ENCODE results near the gene SASS6. TPM values are rescaled to one million over a fixed set of nuclear protein-coding genes. Genes with fewer than 3 reads are reported as not detected.

Gene SASS6
- total RNA-seq (2014; rRNA removed; shearing (Covaris generic)) = 8.1 and 9.4 TPM in 2 replicates

GRCh38 chr1:100132566-100133477 is at the start of gene SASS6, which contains the start of gene TRMT13:
Gene SASS6 (minus strand): TSS chr1:100132930. CDS start chr1:100132814, 116 bp downstream.
Gene TRMT13 (plus strand): TSS chr1:100133163. CDS start chr1:100133169, 6 bp downstream.
- DNase-seq (ENCODE audit: low spot score) = peak; percentile 97

- DNase-seq (ENCODE audit: low spot score) = no peak
Observed at GRCh38 chr1:100178091-100178490, 45.4 kb upstream of the SASS6 start, which contains the start of gene LRRC39. Gene LRRC39 (minus strand): TSS chr1:100178256. CDS start chr1:100168516, 9,740 bp downstream.

GRCh38 chr1:100177295-100178041 is 44.7 kb upstream of the SASS6 start:
- no peak for DNase-seq (ENCODE audit: low spot score)

GRCh38 chr1:100168051-100168450 is 35.3 kb upstream of the SASS6 start:
- DNase-seq (ENCODE audit: low spot score) = no peak

- DNase-seq (ENCODE audit: low spot score) = no peak
Observed at GRCh38 chr1:100164702-100165101, 32.0 kb upstream of the SASS6 start.

- DNase-seq (ENCODE audit: low spot score) = no peak
Observed at GRCh38 chr1:100164216-100164615, 31.5 kb upstream of the SASS6 start.

GRCh38 chr1:100162881-100163280 is 30.2 kb upstream of the SASS6 start:
- no peak for DNase-seq (ENCODE audit: low spot score)

- DNase-seq (ENCODE audit: low spot score) = no peak
Observed at GRCh38 chr1:100152271-100152670, 19.5 kb upstream of the SASS6 start.

- no peak for DNase-seq (ENCODE audit: low spot score)
Observed at GRCh38 chr1:100151679-100152078, 18.9 kb upstream of the SASS6 start.

- no peak for DNase-seq (ENCODE audit: low spot score)
Observed at GRCh38 chr1:100147875-100148274, 15.1 kb upstream of the SASS6 start.

GRCh38 chr1:100146958-100147357 is 14.2 kb upstream of the SASS6 start:
- no peak for DNase-seq (ENCODE audit: low spot score)

GRCh38 chr1:100145116-100145515 is 12.4 kb upstream of the SASS6 start:
- DNase-seq (ENCODE audit: low spot score) = no peak

- no peak for DNase-seq (ENCODE audit: low spot score)
Observed at GRCh38 chr1:100142343-100142742, 9.6 kb upstream of the SASS6 start.

- DNase-seq (ENCODE audit: low spot score) = no peak
Observed at GRCh38 chr1:100141192-100141591, 8.5 kb upstream of the SASS6 start.

- DNase-seq (ENCODE audit: low spot score) = no peak
Observed at GRCh38 chr1:100137602-100138001, 4.9 kb upstream of the SASS6 start.

- DNase-seq (ENCODE audit: low spot score) = no peak
Observed at GRCh38 chr1:100134872-100135271, 2.1 kb upstream of the SASS6 start.

- no peak for DNase-seq (ENCODE audit: low spot score)
Observed at GRCh38 chr1:100131623-100132022, 1.1 kb downstream of the SASS6 start.

- peak; percentile 17 for DNase-seq (ENCODE audit: low spot score)
Observed at GRCh38 chr1:100130552-100131077, 2.1 kb downstream of the SASS6 start.

- DNase-seq (ENCODE audit: low spot score) = no peak
Observed at GRCh38 chr1:100127226-100127625, 5.5 kb downstream of the SASS6 start.

GRCh38 chr1:100122177-100122576 is 10.6 kb downstream of the SASS6 start:
- DNase-seq (ENCODE audit: low spot score) = no peak

- no peak for DNase-seq (ENCODE audit: low spot score)
Observed at GRCh38 chr1:100115524-100115923, 17.2 kb downstream of the SASS6 start.

GRCh38 chr1:100109554-100110066 is 23.1 kb downstream of the SASS6 start:
- DNase-seq (ENCODE audit: low spot score) = no peak
